SK-N-SH treated with all-trans-retinoic acid at 6 μM for 48 hours (cell line): Measurements from ENCODE around the gene VAPA.

Source experiments
- ARNTL ChIP-seq: fragments of 450-650 bp; formaldehyde crosslinking; IDR thresholded peaks from 2 replicates; pipeline ENCODE4 v1.5.0; 2020; ENCODE audit warnings: low read depth, mild to moderate bottlenecking, moderate library complexity, borderline replicate concordance
- CSDC2 ChIP-seq: fragments of 250-450 bp; sonication (Bioruptor Pico); IDR thresholded peaks from 2 replicates; pipeline ENCODE4 v1.5.0; 2020; ENCODE audit warnings: mild to moderate bottlenecking, moderate library complexity
- ISL1 ChIP-seq: fragments of 250-450 bp; sonication (Bioruptor Pico); IDR thresholded peaks from 2 replicates; pipeline ENCODE4 v2.1.2; 2022; ENCODE audit warnings: mild to moderate bottlenecking, moderate library complexity
- ZNF70 ChIP-seq: fragments of 450-650 bp; formaldehyde crosslinking; IDR thresholded peaks from 2 replicates; pipeline ENCODE4 v1.5.0; 2020; ENCODE audit warnings: mild to moderate bottlenecking, moderate library complexity

GRCh38 chr18:9915291-9916076 is 1.7 kb downstream of the VAPA start:
- no peak for TF ChIP-seq ISL1
- no peak for TF ChIP-seq ZNF70 (CRISPR knock-in tag)
- TF ChIP-seq ARNTL (CRISPR knock-in tag) = no peak
- TF ChIP-seq CSDC2 (CRISPR knock-in tag) = no peak
